H1 (cell line): ENCODE data around the gene ZNF175.

ENCODE experiments used
- EP300 ChIP-seq, 2 experiments: IDR thresholded peaks; 1 replicate in 1 of 2; 2 replicates in 1 of 2; pipeline ENCODE4 v1.6.1; 2011 to 2012; ENCODE audit warnings: low read depth in 2 of 2, low read length in 2 of 2, mild to moderate bottlenecking in 2 of 2, borderline replicate concordance in 1 of 2, inconsistent platforms in 1 of 2, moderate library complexity in 1 of 2
- GABPA ChIP-seq: IDR thresholded peaks from 2 replicates; pipeline ENCODE4 v1.6.1; 2011; ENCODE audit warnings: mild to moderate bottlenecking, low read length, moderate library complexity, borderline replicate concordance; ENCODE audit not compliant: insufficient read depth
- POLR2AphosphoS5 ChIP-seq: IDR thresholded peaks from 2 replicates; pipeline ENCODE4 v1.6.1; 2011; ENCODE audit warnings: low read depth, low read length
- SP2 ChIP-seq: IDR thresholded peaks from 2 replicates; pipeline ENCODE4 v1.6.1; 2012; ENCODE audit warnings: mild to moderate bottlenecking, low read length, inconsistent platforms
- TF ChIP-seq, protein P1 (sequence below): IDR thresholded peaks from 2 replicates; pipeline ENCODE4 v1.6.1; 2012; ENCODE audit warnings: inconsistent platforms
- TF ChIP-seq, protein P2 (sequence below), 3 experiments: IDR thresholded peaks; 1 replicate in 2 of 3; 2 replicates in 1 of 3; pipeline versions ENCODE4 v1.5.1 to v1.6.1; 2011; ENCODE audit warnings: low read length in 3 of 3, mild to moderate bottlenecking in 3 of 3, inconsistent platforms in 2 of 3, low read depth in 1 of 3, moderate library complexity in 1 of 3; ENCODE audit not compliant: insufficient read depth in 1 of 3; ENCODE audit errors: control extremely low read depth in 1 of 3

DNA sequence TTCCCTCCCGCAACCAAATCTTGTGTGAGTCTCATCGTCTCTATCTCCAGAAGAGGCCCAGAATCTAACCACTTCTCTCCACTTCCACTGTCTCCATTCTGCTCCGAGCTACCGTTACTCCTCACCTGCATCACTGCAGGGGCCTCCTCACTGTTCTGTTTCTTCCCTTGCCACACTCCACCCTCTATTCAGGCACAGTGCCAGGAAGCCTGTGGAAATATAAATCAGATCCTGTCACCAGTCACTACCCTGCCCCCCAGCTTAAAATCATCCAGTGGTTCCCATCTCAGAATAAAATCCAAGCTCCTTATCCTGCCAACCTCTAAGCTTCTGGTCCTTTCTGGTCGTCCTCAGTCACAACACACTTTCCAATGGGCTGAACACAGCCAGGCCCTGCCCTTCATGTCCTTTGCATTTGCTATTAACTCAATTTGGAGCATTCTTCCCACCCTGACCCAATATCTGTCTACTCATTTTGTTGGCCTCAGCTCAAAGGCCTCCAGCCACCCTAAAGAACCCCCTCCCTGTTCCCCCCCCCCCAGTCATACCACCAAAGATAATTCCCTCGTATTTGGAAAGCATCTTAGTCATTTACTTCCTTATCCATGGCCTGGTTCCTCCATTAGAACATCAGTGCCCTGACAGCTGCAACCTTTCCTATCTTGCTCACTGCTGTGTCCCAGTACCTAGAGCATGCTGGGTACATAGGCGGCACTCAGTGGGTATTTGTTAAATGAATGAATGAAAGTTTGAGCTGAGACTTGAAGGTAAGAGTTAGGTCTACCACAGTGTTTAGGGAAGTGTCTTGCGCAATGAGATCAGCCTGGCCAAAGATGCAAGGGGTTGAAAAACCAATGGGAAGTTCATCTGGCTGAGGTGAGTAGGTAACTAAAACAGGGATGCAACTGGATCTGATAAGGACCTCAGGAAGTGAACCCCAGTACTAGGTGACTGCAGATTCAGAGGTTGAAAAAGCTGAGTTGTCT, 24.4 kb downstream of the ZNF175 start:
- TF ChIP-seq POLR2AphosphoS5 (no peak), SP2 (no peak), GABPA (no peak), EP300 (IDR thresholded peaks at IDR 0.05; ENCODE audit: borderline replicate concordance in 1 of 2, low read depth in 2 of 2, low read length in 2 of 2) (no peak)
- TF ChIP-seq, protein P1, sequence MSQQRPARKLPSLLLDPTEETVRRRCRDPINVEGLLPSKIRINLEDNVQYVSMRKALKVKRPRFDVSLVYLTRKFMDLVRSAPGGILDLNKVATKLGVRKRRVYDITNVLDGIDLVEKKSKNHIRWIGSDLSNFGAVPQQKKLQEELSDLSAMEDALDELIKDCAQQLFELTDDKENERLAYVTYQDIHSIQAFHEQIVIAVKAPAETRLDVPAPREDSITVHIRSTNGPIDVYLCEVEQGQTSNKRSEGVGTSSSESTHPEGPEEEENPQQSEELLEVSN, result no peak
- TF ChIP-seq, protein P2, sequence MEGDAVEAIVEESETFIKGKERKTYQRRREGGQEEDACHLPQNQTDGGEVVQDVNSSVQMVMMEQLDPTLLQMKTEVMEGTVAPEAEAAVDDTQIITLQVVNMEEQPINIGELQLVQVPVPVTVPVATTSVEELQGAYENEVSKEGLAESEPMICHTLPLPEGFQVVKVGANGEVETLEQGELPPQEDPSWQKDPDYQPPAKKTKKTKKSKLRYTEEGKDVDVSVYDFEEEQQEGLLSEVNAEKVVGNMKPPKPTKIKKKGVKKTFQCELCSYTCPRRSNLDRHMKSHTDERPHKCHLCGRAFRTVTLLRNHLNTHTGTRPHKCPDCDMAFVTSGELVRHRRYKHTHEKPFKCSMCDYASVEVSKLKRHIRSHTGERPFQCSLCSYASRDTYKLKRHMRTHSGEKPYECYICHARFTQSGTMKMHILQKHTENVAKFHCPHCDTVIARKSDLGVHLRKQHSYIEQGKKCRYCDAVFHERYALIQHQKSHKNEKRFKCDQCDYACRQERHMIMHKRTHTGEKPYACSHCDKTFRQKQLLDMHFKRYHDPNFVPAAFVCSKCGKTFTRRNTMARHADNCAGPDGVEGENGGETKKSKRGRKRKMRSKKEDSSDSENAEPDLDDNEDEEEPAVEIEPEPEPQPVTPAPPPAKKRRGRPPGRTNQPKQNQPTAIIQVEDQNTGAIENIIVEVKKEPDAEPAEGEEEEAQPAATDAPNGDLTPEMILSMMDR (IDR thresholded peaks at IDR 0.05; ENCODE audit: control extremely low read depth in 1 of 3, insufficient read depth in 1 of 3, low read depth in 1 of 3, low read length in 3 of 3), result no peak
